Aorta (tissue), 5 donors: Measurements from ENCODE around the gene FOXRED2. TPM values are rescaled to one million over a fixed set of nuclear protein-coding genes. Genes with fewer than 3 reads are reported as not detected.

ENCODE experiments used
- ATAC-seq: fragments of 200-7000 bp; cut with Tn5 transposase; one replicate; pipeline ENCODE4 v1.9.1; 2022; ENCODE audit warnings: moderate library complexity; ENCODE audit not compliant: low FRiP score
- DNase-seq, 2 donors: peaks; one replicate each; pipeline ENCODE4 v3.0.0-alpha.2; 2020
- H3K27ac ChIP-seq, 2 donors: one replicate each; pipeline ENCODE4 v1.5.1; 2013; ENCODE audit warnings: low read length in 2 of 2, mild to moderate bottlenecking in 2 of 2, moderate library complexity in 2 of 2, control low read depth in 1 of 2, inconsistent platforms in 1 of 2, low read depth in 1 of 2
- H3K27me3 ChIP-seq, 2 donors: one replicate each; pipeline ENCODE4 v1.6.1; 2013; ENCODE audit warnings: control low read depth in 1 of 2, low read length in 1 of 2, mild to moderate bottlenecking in 1 of 2, moderate library complexity in 1 of 2; ENCODE audit not compliant: insufficient read depth in 2 of 2, control insufficient read depth in 1 of 2
- H3K36me3 ChIP-seq, 2 donors: one replicate each; pipeline ENCODE4 v1.6.1; 2013; ENCODE audit warnings: control low read depth in 1 of 2, low read length in 1 of 2, mild to moderate bottlenecking in 1 of 2; ENCODE audit not compliant: insufficient read depth in 2 of 2, control insufficient read depth in 1 of 2
- H3K4me1 ChIP-seq, 2 donors: one replicate each; pipeline ENCODE4 v1.6.1; 2013; ENCODE audit warnings: low read length in 2 of 2, control low read depth in 1 of 2, mild to moderate bottlenecking in 1 of 2, moderate library complexity in 1 of 2; ENCODE audit not compliant: insufficient read depth in 2 of 2, control insufficient read depth in 1 of 2
- H3K4me3 ChIP-seq, 2 donors: one replicate each; pipeline ENCODE4 v1.5.1; 2013; ENCODE audit warnings: low read length in 2 of 2, control low read depth in 1 of 2, mild to moderate bottlenecking in 1 of 2
- H3K9me3 ChIP-seq: one replicate; pipeline ENCODE4 v1.6.1; 2013; ENCODE audit warnings: mild to moderate bottlenecking, low read length; ENCODE audit not compliant: control insufficient read depth
- WGBS, 2 donors: extraction: QIAGEN DNeasy Blood & Tissue Kit; methylation state at CpG; one replicate each; pipeline ENCODE4 v1.1.7; 2013; 5-methylcytosine and 5-hydroxymethylcytosine counted together
- intact Hi-C, 2 donors: fragments of 100-400 bp; cut with DNase I; formaldehyde crosslinking; loops; one replicate each; pipeline versions ENCODE4 v1.14.2 to v1.15.0; 2022
- polyA plus RNA-seq, 2 donors: library from polyadenylated mRNA; stranded (reverse); fragments of 200-250 nt; gene quantifications; one replicate each; pipeline ENCODE4 v1.2.3, GENCODE V29; 2013
- total RNA-seq, 2 donors: library from RNA; stranded (reverse); fragmentation: NEBNext Ultra II Directional; extraction: Animal tissue kit (Norgen Biotek cat#: 25700); gene quantifications; one replicate each; pipeline ENCODE4 v1.2.1, GENCODE V29; 2021
- donor health status: healthy with polysubstance abuse.
- donor health status: Bipolar disorder and iron deficiency.
- donor health status: DM: no; HTN: no; CAD: no.
- donor health status: DM: no; HTN: no; CAD: no.
- donor health status: DM: yes; HTN: yes; CAD: no.

Gene FOXRED2
- total and polyA plus RNA-seq, 4 donors = 1.6 to 11.1 (median 3.5) TPM

- H3K4me3 ChIP-seq = no peak overlapping the region
- intact Hi-C loops = no loop called here
- DNase-seq (no peak), ATAC-seq (no peak)
- WGBS, 2 donors = 85 to 86% methylated on average over 5 to 6 of the region's 6 CpGs
- H3K27ac ChIP-seq = peak overlapping the region in 1 of 2 donors; percentile 16
- no peaks in the 10 kb centered on the region for H3K4me1 ChIP-seq
- peaks cover 0 to 5% of the 10 kb centered on the region in 2 donors for H3K36me3 ChIP-seq
- no peaks in the 10 kb centered on the region for H3K27me3 ChIP-seq
- no peaks in the 10 kb centered on the region for H3K9me3 ChIP-seq
These were observed 724 bp upstream of the FOXRED2 start for GRCh38 chr22:36507518-36508010.

GRCh38 chr22:36505998-36506635, 723 bp downstream of the FOXRED2 start:
- 95 to 96% methylated on average over 60 of the region's 60 CpGs for WGBS, 2 donors
- ATAC-seq (no peak), DNase-seq (peak in 1 of 2 donors; percentile 77)
- Histone ChIP-seq H3K36me3 (no peaks in the 10 kb centered on the region), H3K4me3 (no peak overlapping the region), H3K9me3 (no peaks in the 10 kb centered on the region), H3K4me1 (no peaks in the 10 kb centered on the region), H3K27ac (no peak overlapping the region), H3K27me3 (no peaks in the 10 kb centered on the region)
- intact Hi-C loops = no loop called here

GRCh38 chr22:36497910-36498665, 8.8 kb downstream of the FOXRED2 start:
- 90 to 91% methylated on average over 30 of the region's 30 CpGs for WGBS, 2 donors
- Histone ChIP-seq H3K4me3 (no peak overlapping the region), H3K36me3 (no peaks in the 10 kb centered on the region), H3K27me3 (no peaks in the 10 kb centered on the region), H3K9me3 (no peaks in the 10 kb centered on the region), H3K27ac (no peak overlapping the region), H3K4me1 (no peaks in the 10 kb centered on the region)
- intact Hi-C loops = no loop called here
- peak; percentile 12 for ATAC-seq
- no peak for DNase-seq

- intact Hi-C loops = no loop called here
- Histone ChIP-seq H3K4me3 (no peak overlapping the region), H3K27me3 (no peaks in the 10 kb centered on the region), H3K36me3 (peaks cover 0 to 3% of the 10 kb centered on the region in 2 donors), H3K4me1 (no peaks in the 10 kb centered on the region), H3K27ac (no peak overlapping the region), H3K9me3 (no peaks in the 10 kb centered on the region)
- ATAC-seq (peak; percentile 34), DNase-seq (peak in 1 of 2 donors; percentile 85)
- 85 to 86% methylated on average over 16 of the region's 16 CpGs for WGBS, 2 donors
These were observed 13.1 kb downstream of the FOXRED2 start for GRCh38 chr22:36493690-36494110.

- H3K36me3 ChIP-seq = peaks cover 0 to 3% of the 10 kb centered on the region in 2 donors
- WGBS, 2 donors = 88 to 93% methylated on average over 5 of the region's 5 CpGs
- DNase-seq (no peak), ATAC-seq (no peak)
- intact Hi-C loops = no loop called here
- H3K4me1 ChIP-seq = no peaks in the 10 kb centered on the region
- no peaks in the 10 kb centered on the region for H3K27me3 ChIP-seq
- H3K27ac ChIP-seq = no peak overlapping the region
- no peaks in the 10 kb centered on the region for H3K9me3 ChIP-seq
- no peak overlapping the region for H3K4me3 ChIP-seq
These were observed 14.7 kb downstream of the FOXRED2 start for GRCh38 chr22:36492109-36492508.

GRCh38 chr22:36491155-36491554, 15.7 kb downstream of the FOXRED2 start:
- intact Hi-C loops = no loop called here
- no peak overlapping the region for H3K4me3 ChIP-seq
- ATAC-seq (no peak), DNase-seq (no peak)
- no peaks in the 10 kb centered on the region for H3K9me3 ChIP-seq
- H3K27me3 ChIP-seq = no peaks in the 10 kb centered on the region
- 92 to 94% methylated on average over 7 of the region's 7 CpGs for WGBS, 2 donors
- H3K4me1 ChIP-seq = no peaks in the 10 kb centered on the region
- peaks cover 0 to 3% of the 10 kb centered on the region in 2 donors for H3K36me3 ChIP-seq
- no peak overlapping the region for H3K27ac ChIP-seq

GRCh38 chr22:36486619-36487384, 20.0 kb downstream of the FOXRED2 start:
- intact Hi-C loops = loop anchor here (2.0 to 5.0 kb wide), 3 partner anchors 292 to 340 kb away; no protein-coding TSS in a partner anchor

GRCh38 chr22:36481393-36482168, 25.3 kb downstream of the FOXRED2 start, which contains the start of gene TXN2:
TSS of gene TXN2 (minus strand) at chr22:36481640. CDS start at chr22:36480837, 803 bp downstream.
- peak; percentile 97 for ATAC-seq
- intact Hi-C loops = no loop called here
- H3K27me3 ChIP-seq = no peaks in the 10 kb centered on the region

More at GRCh38 chr22:36486619-36487384, 20.0 kb downstream of the FOXRED2 start:
- DNase-seq = no peak
- no peaks in the 10 kb centered on the region for H3K36me3 ChIP-seq
- WGBS, 2 donors = 85 to 89% methylated on average over 13 of the region's 13 CpGs
- no peaks in the 10 kb centered on the region for H3K27me3 ChIP-seq
- no peaks in the 10 kb centered on the region for H3K4me1 ChIP-seq
- H3K27ac ChIP-seq = no peak overlapping the region
- H3K9me3 ChIP-seq = no peaks in the 10 kb centered on the region
- no peak overlapping the region for H3K4me3 ChIP-seq
- ATAC-seq = no peak

More at GRCh38 chr22:36481393-36482168, 25.3 kb downstream of the FOXRED2 start, which contains the start of gene TXN2:
- WGBS, 2 donors = 1% methylated on average over 61 to 62 of the region's 62 CpGs
- peak within 1 kb of the TSS; percentile 33 to 91 for H3K27ac ChIP-seq
- no peaks in the 10 kb centered on the region for H3K9me3 ChIP-seq
- DNase-seq = peak; percentile 98
- peak within 1 kb of the TSS; percentile 68 to 77 for H3K4me3 ChIP-seq
- H3K36me3 ChIP-seq = peaks cover 2% of the 10 kb centered on the region in 2 donors
- H3K4me1 ChIP-seq = no peaks in the 10 kb centered on the region
